HG03575 (cell line): ENCODE data around the gene DYNLT2.
A peak's percentile ranks its signal among the peaks of the same experiment; 100 is the strongest.
"Not testable (repeated sequence)": the region's sequence is repeated elsewhere in the genome, so short reads cannot be mapped to it uniquely, and the experiment has no call there.

Source experiments
- ATAC-seq: cut with Tn5 transposase; IDR thresholded peaks from one replicate; pipeline ENCODE4 v1.9.1; 2021; ENCODE audit not compliant: unreplicated experiment, insufficient number of reproducible peaks, low FRiP score; ENCODE audit errors: extremely low read depth

The DYNLT2 gene

GRCh38 chr6:169710009-169710408, 41.4 kb downstream of the DYNLT2 start:
- ATAC-seq = no peak

- ATAC-seq = no peak
Observed at GRCh38 chr6:169709293-169709692, 42.1 kb downstream of the DYNLT2 start.

- ATAC-seq = no peak
Observed at GRCh38 chr6:169707772-169708171, 43.6 kb downstream of the DYNLT2 start.

- ATAC-seq = no peak
Observed at GRCh38 chr6:169702840-169703246, 48.5 kb downstream of the DYNLT2 start.

GRCh38 chr6:169701954-169702839, 49.2 kb downstream of the DYNLT2 start, which contains the start of the genes C6orf120 and WDR27:
Gene C6orf120, plus strand, starts transcription at chr6:169702126. Its CDS starts 334 bp downstream, at chr6:169702460.
Gene WDR27, minus strand, starts transcription at chr6:169702029. Its CDS starts 13,024 bp downstream, at chr6:169689005.
- peak; percentile 95 for ATAC-seq

- no peak for ATAC-seq
Observed at GRCh38 chr6:169701311-169701953, 49.9 kb downstream of the DYNLT2 start.

GRCh38 chr6:169700296-169700695, 51.1 kb downstream of the DYNLT2 start:
- no peak for ATAC-seq

- ATAC-seq = not testable (repeated sequence)
Observed at GRCh38 chr6:169697115-169697514, 54.3 kb downstream of the DYNLT2 start.

GRCh38 chr6:169695131-169695530, 56.2 kb downstream of the DYNLT2 start:
- no peak for ATAC-seq

- ATAC-seq = no peak
Observed at GRCh38 chr6:169692516-169692915, 58.9 kb downstream of the DYNLT2 start.

- ATAC-seq = no peak
Observed at GRCh38 chr6:169691260-169691659, 60.1 kb downstream of the DYNLT2 start.
